Left cardiac atrium (tissue), 4 donors: Measurements from ENCODE around the gene MAML1. TPM values are rescaled to one million over a fixed set of nuclear protein-coding genes. Genes with fewer than 3 reads are reported as not detected.
"Not testable (repeated sequence)": the region's sequence is repeated elsewhere in the genome, so short reads cannot be mapped to it uniquely, and the experiment has no call there.

Experiments
- ATAC-seq, 2 donors: fragments of 200-7000 bp; cut with Tn5 transposase; one replicate each; pipeline ENCODE4 v1.9.1; 2020; ENCODE audit warnings: mild to moderate bottlenecking in 2 of 2, moderate library complexity in 2 of 2
- DNase-seq: peaks from one replicate; pipeline ENCODE4 v3.0.0-alpha.2; 2020
- intact Hi-C, 2 donors: fragments of 100-400 bp; cut with DNase I; formaldehyde crosslinking; loops; one replicate each; pipeline versions ENCODE4 v1.14.1 to v1.15.1; 2022 to 2023
- long read RNA-seq: library from polyadenylated mRNA; unstranded; transcript quantifications from one replicate; pipeline ENCODE4 v2.0.0, GENCODE V29; 2021
- total RNA-seq, 2 donors: library from RNA; stranded (reverse); fragmentation: NEBNext Ultra II Directional; extraction: Animal tissue kit (Norgen Biotek cat#: 25700); gene quantifications; one replicate each; pipeline ENCODE4 v1.2.1, GENCODE V29; 2021
- donor health status: DM: no; HTN: yes; CAD: no.
- donor health status: DM: no; HTN: yes; CAD: no; lungs with severe emphysema.
- donor health status: DM: yes; HTN: yes; CAD: no.
- donor health status: Dilated cardiomyopathy.

The MAML1 gene
- total RNA-seq: 10 to 100 TPM; 11.9 to 15.3 TPM
- long read RNA-seq, partial matches to known transcripts: 3 of 7 reads
- long read RNA-seq, other reads (novel, unspliced or antisense): 3 of 7 reads

- intact Hi-C loops: no loop called here
These were observed at the start of gene MAML1 for GRCh38 chr5:179732412-179732917. Gene MAML1, plus strand, starts transcription at chr5:179732822. Its CDS starts 291 bp downstream, at chr5:179733113.

GRCh38 chr5:179689212-179689611 lies 43.4 kb upstream of the MAML1 start:
- ATAC-seq, DNase-seq, intact Hi-C loops: not testable (repeated sequence)

More at GRCh38 chr5:179732412-179732917, at the start of gene MAML1:
- DNase-seq (peak; percentile 100), ATAC-seq (peak; percentile 98 to 99)

- ATAC-seq: no peak
- intact Hi-C loops: loop anchor here in 1 of 2 donors (10.0 kb wide), 1 partner anchor 60 kb away; no protein-coding TSS in a partner anchor
- no peak for DNase-seq
These were observed 38.1 kb upstream of the MAML1 start for GRCh38 chr5:179694561-179694960.

GRCh38 chr5:179696603-179697002 lies 36.0 kb upstream of the MAML1 start:
- ATAC-seq: no peak
- no peak for DNase-seq
- intact Hi-C loops: loop anchor here in 1 of 2 donors (10.0 kb wide), 1 partner anchor 58 kb away; no protein-coding TSS in a partner anchor

GRCh38 chr5:179697108-179697507 lies 35.5 kb upstream of the MAML1 start:
- intact Hi-C loops: loop anchor here in 1 of 2 donors (10.0 kb wide), 1 partner anchor 58 kb away; no protein-coding TSS in a partner anchor
- no peak for DNase-seq
- no peak for ATAC-seq

DNA sequence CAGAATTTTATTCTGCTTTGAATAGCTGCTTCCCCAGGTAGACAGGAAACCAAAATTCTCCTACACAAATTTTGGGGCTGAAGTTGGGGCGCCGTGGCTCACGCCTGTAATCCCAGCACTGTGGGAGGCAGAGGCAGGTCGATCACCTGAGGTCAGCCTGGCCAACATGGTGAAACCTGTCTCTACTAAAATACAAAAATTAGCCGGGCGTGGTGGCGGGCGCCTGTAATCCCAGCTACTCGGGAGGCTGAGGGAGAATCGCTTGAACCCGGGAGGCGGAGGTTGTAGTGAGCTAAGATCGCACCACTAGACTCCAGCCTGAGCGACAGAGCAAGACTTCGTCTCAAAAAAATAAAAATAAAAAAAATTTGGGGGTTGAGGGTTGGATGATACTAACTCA lies 35.1 kb upstream of the MAML1 start:
- not testable (repeated sequence) for DNase-seq, ATAC-seq
- intact Hi-C loops: loop anchor here in 1 of 2 donors (10.0 kb wide), 1 partner anchor 57 kb away; no protein-coding TSS in a partner anchor

GRCh38 chr5:179697993-179698934 lies 34.4 kb upstream of the MAML1 start:
- DNase-seq (peak; percentile 99), ATAC-seq (peak; percentile 94 to 97)
- intact Hi-C loops: loop anchor here in 1 of 2 donors (10.0 kb wide), 1 partner anchor 57 kb away; no protein-coding TSS in a partner anchor

DNA sequence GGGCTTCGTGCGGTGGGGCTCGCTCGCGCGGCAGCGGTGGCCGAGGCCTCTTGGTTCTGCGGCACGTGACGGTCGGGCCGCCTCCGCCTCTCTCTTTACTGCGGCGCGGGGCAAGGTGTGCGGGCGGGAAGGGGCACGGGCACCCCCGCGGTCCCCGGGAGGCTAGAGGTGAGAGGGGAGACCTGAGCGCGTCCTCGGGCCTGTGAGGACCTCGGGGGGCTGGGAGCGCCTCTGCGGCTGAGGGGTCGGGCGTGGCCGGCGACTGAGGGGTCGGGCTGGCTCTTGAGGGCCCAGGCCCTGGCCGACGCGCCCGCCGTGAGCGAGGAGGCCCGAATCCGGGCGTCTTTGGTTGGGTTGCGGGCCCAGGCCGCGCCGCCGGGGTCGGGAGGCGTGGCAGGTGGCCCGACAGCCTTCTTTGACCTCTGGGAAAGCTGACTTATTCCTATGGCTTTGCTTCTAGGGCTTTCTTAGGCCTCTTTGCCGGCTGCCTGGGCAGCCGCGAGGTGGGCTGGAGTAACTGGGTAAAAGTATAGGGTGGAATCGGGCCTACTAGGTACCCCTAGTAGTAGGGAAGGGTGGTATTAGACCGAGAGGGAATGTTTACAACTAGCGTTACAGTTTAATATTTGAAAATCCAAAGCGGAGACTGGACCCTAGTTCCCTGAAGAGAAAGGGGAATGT lies 33.5 kb upstream of the MAML1 start, which contains the start of gene CANX:
Gene CANX, plus strand, starts transcription at position 33 of the 681 bp plus-strand sequence. CDS start 6,715 bp downstream, outside the sequence.
- peak; percentile 5 to 24 for ATAC-seq
- DNase-seq: no peak
- intact Hi-C loops: loop anchor here in 1 of 2 donors (10.0 kb wide), 1 partner anchor 56 kb away; no protein-coding TSS in a partner anchor

DNA sequence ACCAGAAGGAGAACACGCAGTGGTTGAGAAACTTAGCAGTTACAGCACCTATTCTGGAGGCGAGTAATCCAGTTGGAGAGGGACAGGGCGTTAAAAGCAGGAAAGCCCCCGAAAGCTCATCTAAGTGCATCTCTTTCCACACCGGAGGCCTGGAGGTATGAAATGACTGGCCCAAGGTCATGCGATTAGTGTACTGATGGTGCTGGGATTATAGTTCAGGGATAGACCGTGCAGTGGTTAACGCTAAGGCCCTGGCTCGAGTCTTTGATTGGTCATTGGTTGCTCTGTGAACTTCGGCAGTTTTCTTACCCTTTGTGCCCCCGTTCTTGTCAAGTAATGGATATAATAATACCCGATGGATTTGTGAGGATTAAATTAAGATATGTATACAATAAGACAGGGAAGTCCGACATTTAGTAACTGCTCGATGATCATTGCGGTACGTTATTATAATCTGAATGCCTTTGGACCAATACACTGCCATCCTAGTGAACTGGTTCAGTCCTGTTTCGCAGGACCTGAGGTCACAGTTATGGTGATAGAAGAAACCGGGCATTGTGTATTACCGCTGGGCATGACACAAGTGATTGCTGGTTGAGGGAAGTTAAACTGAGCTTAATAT lies 32.9 kb upstream of the MAML1 start:
- DNase-seq (no peak), ATAC-seq (peak in 1 of 2 donors; percentile 7)
- intact Hi-C loops: loop anchor here in 1 of 2 donors (10.0 kb wide), 1 partner anchor 55 kb away; no protein-coding TSS in a partner anchor

- no peak for ATAC-seq
- DNase-seq: no peak
- intact Hi-C loops: no loop called here
These were observed 32.2 kb upstream of the MAML1 start for GRCh38 chr5:179700401-179700918.

DNA sequence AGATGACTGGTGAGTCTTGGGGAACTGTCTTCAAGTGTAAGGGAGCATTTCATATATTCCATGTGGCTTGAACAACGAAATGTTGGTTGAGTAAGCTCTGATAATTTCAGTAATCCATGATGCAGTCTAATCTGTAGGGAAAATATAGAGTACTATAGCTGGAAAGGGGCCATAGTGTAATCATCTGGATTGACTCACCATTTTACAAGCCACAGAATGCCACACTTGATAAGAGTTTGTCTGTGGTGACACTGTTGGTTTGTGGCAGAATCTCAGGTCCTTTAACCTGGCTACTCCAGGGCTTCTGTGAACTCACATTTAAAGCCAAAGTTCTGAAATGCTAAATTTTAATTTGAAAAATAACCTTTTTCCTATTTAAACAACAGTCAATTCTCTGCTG lies 16.3 kb upstream of the MAML1 start:
- intact Hi-C loops: no loop called here
- ATAC-seq: no peak
- DNase-seq: no peak

GRCh38 chr5:179720222-179720621 lies 12.4 kb upstream of the MAML1 start:
- intact Hi-C loops: no loop called here
- ATAC-seq (no peak), DNase-seq (no peak)

GRCh38 chr5:179724163-179724562 lies 8.5 kb upstream of the MAML1 start:
- intact Hi-C loops: loop anchor here in 1 of 2 donors (2.0 kb wide), 1 partner anchor 17 kb away; no protein-coding TSS in a partner anchor
- DNase-seq: no peak
- no peak for ATAC-seq

DNA sequence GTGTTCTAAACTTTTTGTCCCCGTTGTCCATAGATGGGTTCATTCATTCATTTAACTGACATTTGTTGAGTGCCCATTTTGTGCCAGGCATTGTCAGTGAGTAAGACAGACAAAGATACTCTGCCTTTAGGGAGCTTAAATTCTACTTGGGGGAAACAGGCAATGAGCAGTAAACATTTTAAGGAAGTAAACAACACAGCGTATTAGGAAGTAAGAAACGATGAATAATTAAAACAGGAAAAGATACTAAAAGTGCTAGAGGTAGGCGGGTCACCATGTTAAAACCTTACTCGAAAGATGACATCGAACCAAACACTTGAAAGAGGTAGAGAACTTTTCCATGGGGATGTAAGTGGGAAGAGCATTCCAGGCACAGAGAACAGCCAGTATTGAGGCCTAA lies 5.5 kb upstream of the MAML1 start:
- DNase-seq: no peak
- intact Hi-C loops: no loop called here
- no peak for ATAC-seq

DNA sequence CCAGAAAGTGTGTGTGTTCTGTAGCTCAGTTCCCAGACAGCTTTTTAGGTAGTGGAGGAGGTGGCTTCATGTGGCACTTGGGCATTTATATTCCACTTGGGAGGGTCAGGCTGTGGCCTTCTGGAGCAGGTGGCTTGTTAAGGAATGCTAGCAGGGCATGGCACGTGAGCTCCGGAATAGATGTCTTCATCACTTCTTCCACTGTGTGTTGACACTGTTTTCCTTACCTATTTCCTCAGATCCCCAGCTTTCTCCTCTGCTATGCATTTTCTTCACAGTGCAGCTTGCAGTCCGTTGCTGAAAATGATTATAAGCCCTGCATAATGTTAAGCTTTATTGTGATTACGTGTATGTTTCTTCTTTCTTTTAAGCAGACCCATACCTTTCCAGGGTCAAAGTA lies 3.3 kb upstream of the MAML1 start:
- no peak for DNase-seq
- no peak for ATAC-seq
- intact Hi-C loops: no loop called here

- intact Hi-C loops: no loop called here
- DNase-seq (no peak), ATAC-seq (no peak)
These were observed 2.9 kb upstream of the MAML1 start for GRCh38 chr5:179729727-179730126.

- intact Hi-C loops: no loop called here
- DNase-seq (no peak), ATAC-seq (no peak)
These were observed 2.3 kb upstream of the MAML1 start for GRCh38 chr5:179730356-179730755.

- ATAC-seq (no peak), DNase-seq (no peak)
- intact Hi-C loops: no loop called here
These were observed 1.8 kb upstream of the MAML1 start for GRCh38 chr5:179730852-179731251.
